ENCODE measurements around the gene CIRBP.
"Not testable (repeated sequence)": the region's sequence is repeated elsewhere in the genome, so short reads cannot be mapped to it uniquely, and the experiment has no call there.

The CIRBP gene

DNA sequence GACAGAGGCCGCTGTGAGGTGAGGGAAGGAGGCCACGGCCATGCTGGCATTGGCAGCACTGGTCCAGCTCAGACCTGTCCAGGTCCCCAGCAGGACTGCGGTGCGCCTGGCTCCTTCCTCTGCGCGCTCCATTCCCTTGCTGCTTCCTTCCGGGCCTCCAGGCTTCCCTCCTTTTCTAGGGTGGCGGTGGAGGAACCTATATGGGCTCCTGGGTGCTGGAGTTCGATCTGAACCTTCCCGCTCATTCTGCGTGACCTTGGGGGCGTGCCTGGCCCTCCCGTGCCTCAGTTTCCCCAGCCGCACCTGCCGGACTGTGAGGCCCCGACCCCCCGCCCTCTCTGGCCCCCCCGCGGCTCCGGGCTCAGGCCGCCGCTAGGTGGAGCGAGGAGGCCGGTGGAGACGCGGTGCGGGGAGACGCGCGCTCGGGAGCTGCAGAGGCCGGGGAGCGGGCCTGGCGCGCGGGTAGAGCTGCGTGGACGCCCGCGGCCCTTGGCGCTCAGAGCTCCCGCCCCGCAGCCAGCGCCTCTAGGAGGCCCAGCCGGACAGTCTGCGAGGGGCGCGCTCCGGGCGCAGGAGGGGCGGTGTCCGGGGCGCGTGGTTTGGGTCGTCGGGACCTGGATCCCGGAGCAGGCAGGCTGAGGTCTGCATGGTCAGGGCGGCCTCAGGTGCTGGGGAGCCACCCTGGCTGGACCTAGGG is 46.5 kb downstream of the CIRBP start:
- no peak for DNase-seq

DNA sequence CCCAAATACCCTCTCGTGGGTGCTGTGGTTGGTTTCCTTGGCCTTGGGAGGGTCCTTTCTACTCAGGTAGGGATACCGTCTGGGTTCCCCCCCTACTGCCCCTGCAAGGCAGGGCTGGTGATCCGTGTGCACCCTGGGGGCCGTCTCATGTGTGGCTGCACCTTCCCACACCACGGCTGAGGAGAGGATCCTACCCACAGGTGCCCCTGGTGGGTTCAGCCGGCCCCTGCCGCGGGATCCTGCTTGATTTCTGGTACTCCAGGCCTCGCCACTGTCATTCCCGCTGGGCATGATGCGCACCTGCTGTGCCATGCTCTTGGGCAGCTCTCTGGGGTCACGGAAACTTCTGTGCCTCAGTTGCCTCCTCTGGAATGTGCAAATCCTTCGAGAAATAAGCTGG is 47.3 kb downstream of the CIRBP start:
- no peak for DNase-seq

- DNase-seq, result no peak
These were observed 48.3 kb downstream of the CIRBP start for GRCh38 chr19:1317274-1318003.

DNA sequence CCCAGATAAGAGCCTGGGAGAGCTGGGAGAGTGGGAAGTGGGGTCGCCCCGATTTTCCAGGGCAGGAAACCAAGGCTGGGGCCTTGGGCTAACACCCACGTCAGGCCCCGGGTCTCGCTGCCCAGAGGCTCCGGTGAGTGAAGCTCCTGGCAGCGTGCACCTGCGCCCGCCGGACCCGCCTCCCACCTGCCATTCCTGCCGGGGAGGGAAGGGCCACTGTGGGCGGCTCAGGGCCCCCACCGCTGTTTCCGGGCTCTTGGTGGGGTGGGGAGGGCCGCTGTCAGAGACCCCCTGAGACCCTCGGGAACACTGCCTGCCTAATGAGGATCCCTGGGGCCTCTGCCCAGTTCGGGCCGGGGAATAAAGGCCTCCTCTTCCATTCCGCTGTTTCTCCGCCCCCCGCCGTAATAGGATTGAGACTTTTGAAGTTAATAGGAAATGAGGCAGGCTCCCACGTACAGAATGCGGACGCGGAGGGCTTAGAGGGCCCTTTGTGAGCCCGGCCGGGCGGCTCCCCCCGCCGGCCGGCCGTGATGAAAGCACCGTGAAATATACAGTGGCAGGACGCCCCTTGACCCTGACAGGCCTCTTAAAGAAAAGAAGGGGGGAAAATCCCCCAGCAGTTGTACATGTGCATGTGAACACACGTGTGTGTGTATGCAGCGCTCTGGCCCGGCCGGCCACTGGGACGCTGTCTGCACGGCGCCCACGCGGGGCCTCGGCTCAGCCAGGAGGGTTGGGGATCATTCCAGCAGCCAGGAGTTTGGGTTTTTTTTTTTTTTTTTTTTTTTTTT is 49.7 kb downstream of the CIRBP start:
- DNase-seq, result no peak

GRCh38 chr19:1320282-1320650 is 51.1 kb downstream of the CIRBP start:
- DNase-seq, result not testable (repeated sequence)

- DNase-seq, result no peak
These were observed 52.4 kb downstream of the CIRBP start for GRCh38 chr19:1321539-1321938.

DNA sequence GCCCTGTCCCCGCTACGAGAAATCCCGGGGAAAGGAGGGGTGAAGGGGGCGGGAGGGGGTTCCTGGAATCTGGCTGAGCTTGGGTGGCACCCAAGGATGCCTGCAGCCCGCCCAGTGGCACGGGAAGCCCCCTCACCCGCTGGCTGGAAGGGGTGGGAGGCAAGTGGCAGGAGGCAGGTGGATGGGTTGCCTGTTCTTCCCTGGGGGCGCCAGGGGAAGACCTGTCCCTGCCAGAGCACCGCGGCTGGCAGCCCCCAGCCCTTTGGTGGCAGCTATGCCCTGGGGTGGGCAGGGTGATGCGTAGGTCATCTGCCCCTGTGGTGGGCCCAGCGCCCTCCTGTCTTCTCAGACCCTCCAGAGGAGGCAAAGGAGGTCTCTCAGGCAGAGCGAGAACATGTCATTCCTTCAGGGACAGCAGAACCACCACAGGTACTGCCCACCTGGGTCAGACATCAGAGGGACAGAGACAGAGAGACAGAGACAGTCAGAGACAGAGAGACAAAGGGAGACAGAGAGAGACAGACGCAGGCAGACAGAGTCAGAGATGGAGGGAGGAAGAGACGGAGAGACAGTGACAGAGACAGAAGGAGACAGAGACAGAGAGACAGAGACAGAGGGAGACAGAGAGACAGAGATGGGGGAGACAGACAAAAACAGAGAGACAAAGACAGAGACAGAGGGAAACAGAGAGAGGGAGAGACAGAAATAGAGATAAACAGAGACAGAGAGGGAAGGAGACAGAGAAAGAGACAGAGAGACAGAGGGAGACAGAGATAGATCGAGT is 53.3 kb downstream of the CIRBP start:
- no peak for DNase-seq

DNA sequence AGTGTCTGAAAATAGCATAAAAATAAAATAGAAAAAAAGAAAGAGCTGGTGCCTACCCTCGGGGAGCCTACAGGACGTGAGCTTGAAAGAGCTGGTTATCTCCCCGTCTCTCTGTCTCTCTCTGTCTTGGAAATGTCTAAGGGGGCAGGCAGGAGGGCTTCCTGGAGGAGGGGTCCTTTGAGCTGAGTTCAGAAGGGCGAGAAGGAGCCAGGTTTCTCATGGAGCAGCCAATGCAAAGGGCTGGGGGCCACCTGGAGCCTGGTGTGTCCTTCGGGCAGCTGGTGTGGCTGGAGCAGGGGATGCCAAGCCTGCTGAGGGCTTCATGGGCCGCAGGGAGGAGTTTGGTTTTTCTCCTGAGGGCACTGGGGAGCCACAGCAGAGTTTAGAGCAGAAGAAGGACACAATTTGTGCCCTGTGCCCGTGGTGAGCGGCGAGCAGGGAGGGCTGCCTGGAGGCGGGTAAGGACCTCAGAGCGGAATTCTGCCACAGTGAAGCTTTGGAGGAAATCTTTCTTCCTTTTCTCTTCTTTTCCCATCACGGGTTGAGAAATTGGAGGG is 55.2 kb downstream of the CIRBP start:
- no peak for DNase-seq

Data from NCI-H510A (cell line).